Bronchial smooth muscle cell (primary cell): ENCODE data around the gene TRMU. TPM values are rescaled to one million over a fixed set of nuclear protein-coding genes. Genes with fewer than 3 reads are reported as not detected.

Experiments
- total RNA-seq: library from RNA; depleted of rRNA; stranded (reverse); fragments of >200 nt; gene quantifications from 2 replicates; pipeline ENCODE4 v1.2.1, GENCODE V29; 2014

The TRMU gene, protein sequence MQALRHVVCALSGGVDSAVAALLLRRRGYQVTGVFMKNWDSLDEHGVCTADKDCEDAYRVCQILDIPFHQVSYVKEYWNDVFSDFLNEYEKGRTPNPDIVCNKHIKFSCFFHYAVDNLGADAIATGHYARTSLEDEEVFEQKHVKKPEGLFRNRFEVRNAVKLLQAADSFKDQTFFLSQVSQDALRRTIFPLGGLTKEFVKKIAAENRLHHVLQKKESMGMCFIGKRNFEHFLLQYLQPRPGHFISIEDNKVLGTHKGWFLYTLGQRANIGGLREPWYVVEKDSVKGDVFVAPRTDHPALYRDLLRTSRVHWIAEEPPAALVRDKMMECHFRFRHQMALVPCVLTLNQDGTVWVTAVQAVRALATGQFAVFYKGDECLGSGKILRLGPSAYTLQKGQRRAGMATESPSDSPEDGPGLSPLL
- total RNA-seq = 27.6 and 36.5 TPM in 2 replicates

DNA sequence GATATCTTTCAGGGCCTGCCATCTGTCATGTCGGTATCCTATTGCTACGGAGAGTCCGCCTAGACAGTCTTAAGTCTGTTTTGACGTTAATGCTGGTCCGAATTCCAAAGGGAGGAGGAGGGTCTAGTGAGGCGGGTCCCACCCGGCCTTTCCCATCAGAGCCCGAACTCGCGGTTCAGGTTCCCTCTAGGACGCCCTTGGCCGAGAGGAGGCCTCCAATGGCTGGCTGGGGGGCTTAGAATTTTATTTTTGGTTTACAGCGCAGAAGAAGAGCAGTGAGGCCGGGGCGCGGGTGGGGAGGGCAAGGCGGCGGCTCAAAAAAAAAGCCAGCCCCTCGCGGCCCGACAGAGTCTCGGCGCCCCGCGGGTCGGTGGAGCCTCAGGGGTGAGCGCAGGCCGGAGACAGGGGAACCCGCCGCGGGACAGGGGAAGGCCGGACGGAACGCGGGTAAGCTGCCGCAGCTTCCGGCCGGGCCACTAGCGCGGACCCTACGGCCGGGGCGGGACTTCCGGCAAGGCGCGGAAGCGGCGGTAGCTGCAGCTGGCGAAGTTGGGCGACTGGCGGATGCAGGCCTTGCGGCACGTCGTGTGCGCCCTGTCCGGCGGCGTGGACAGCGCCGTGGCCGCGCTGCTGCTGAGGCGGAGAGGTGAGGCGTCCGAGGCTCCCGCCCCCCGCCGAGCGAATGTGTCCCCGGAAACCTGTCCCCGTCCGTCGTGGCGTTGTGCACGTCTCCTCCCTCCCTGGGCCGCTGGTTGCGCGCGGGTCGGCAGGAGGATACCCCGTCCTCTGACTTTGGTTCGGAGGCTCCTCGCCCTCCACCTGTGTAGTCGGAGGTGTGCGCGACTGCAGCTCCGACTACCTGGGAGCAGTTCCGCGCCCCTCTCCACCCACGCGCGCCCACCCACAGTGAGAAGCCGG is at the start of gene TRMU:
TSS of gene TRMU (plus strand) at position 514 of the 918 bp plus-strand sequence. CDS start at position 565, 51 bp downstream.

DNA sequence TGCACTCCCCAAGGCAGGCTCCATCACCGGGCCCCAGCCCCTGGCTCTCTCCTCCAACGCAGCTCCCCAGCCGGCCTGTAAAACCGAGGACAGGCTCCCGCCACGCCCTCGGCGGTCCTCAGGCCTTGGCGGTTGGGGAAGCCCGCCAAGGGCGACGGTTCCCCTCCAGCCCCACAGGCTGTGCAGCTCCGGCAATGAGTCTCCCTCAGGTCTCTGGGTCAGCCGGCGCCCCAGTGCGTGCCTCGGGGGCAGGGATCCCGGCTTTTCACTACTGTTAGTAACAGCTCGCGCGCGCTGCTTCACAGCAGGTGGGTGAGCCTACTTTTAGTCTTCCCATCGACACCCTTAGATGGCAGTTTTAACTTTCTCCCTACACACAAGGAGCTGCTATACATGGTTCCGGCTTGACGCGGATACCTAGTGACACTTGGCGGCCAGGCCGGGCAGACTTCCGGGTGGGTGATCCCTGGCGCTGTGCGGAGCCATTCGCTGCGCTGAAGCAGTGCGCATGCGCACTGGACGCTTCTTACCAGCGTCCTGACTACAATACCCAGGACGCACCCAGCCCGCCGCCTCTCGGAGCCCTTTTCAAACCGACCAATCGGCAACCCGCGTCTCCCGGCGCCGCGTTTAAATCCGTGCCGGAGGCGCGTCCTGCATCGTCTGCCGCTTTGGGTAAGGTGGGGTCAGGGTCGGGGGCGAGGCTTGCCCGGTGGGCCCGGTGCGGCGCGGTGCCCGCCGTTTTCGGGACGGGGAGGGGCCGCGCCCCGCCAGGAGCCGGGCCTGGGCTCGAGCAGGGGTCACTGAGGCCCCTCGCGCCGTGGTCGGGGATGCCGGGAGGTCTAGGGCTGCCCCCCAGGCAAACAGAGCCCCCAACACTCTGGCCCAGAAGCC is 39.0 kb upstream of the TRMU start, which contains the start of gene GTSE1:
TSS of gene GTSE1 (plus strand) at position 614 of the 894 bp plus-strand sequence. CDS start 531 bp downstream, outside the sequence.

Other genes with a start within 250 kb of the TRMU start
- 6.6 and 6.8 TPM in 2 replicates for gene PPARA, start 185.2 kb upstream of the TRMU start, total RNA-seq
- 6.7 and 11.7 TPM in 2 replicates for gene CDPF1, start 85.4 kb upstream of the TRMU start, total RNA-seq
- under 0.01 and 0.09 TPM in 2 replicates for gene PKDREJ, start 72.4 kb upstream of the TRMU start, total RNA-seq
- gene TTC38, start 67.7 kb upstream of the TRMU start, total RNA-seq = 21.0 and 25.7 TPM in 2 replicates
- gene GTSE1, start 38.8 kb upstream of the TRMU start, total RNA-seq = 0.17 and 0.95 TPM in 2 replicates
- gene CELSR1, start 201.9 kb downstream of the TRMU start, total RNA-seq = 0.43 and 1.4 TPM in 2 replicates